ENCODE measurements around the gene KCTD11.

The KCTD11 gene

DNA sequence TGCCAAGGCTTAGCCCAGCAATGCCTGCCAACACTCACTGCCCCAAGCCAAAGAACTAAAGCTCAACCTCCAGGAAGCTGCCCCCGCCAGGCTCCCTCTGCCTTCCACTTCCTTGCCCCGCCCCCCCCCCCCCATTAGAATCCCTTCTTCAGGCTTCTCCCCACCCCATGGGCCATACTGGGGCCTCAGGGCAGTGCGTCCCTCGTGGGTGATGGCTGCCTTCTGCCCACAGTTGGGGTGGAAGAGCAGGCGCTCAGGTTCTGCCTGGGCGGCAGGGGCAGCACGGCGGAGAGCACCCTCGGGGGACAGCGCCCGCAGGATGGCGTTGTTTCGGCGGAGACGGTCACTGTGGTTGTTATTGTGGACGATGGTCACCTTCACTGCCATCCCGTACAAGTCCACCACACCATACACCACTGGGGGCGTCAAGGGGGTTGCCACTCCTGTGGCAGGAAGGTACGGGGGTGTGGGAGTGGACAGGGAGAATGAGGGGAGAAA lies 26.9 kb upstream of the KCTD11 start:
- no peak for DNase-seq (ENCODE audit: extremely low read depth, low read depth)
- TF ChIP-seq, protein P1, sequence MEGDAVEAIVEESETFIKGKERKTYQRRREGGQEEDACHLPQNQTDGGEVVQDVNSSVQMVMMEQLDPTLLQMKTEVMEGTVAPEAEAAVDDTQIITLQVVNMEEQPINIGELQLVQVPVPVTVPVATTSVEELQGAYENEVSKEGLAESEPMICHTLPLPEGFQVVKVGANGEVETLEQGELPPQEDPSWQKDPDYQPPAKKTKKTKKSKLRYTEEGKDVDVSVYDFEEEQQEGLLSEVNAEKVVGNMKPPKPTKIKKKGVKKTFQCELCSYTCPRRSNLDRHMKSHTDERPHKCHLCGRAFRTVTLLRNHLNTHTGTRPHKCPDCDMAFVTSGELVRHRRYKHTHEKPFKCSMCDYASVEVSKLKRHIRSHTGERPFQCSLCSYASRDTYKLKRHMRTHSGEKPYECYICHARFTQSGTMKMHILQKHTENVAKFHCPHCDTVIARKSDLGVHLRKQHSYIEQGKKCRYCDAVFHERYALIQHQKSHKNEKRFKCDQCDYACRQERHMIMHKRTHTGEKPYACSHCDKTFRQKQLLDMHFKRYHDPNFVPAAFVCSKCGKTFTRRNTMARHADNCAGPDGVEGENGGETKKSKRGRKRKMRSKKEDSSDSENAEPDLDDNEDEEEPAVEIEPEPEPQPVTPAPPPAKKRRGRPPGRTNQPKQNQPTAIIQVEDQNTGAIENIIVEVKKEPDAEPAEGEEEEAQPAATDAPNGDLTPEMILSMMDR (IDR thresholded peaks at IDR 0.05; ENCODE audit: low read depth, low read length): no peak

DNA sequence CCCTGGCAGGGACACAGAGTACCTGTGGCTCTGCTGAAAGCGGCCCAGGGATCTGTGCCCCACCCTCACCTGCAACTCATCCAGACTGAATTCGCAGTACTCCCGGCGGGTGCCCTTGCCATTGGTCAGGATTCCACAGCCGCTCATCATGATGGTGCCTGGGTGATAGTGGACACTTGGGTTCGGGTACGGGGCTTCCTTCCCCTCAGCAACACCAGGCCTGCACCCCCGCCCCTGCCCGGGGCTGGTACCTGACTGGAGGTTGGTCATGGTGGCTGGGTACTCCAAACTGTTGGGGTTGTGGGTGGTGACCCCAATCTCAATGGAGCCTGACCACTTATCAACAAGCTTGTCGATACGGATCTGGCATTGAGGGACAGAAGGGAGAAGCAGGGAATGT lies 25.8 kb upstream of the KCTD11 start:
- DNase-seq (ENCODE audit: extremely low read depth, low read depth): no peak
- TF ChIP-seq, protein P1 (IDR thresholded peaks at IDR 0.05; ENCODE audit: low read depth, low read length): no peak

DNA sequence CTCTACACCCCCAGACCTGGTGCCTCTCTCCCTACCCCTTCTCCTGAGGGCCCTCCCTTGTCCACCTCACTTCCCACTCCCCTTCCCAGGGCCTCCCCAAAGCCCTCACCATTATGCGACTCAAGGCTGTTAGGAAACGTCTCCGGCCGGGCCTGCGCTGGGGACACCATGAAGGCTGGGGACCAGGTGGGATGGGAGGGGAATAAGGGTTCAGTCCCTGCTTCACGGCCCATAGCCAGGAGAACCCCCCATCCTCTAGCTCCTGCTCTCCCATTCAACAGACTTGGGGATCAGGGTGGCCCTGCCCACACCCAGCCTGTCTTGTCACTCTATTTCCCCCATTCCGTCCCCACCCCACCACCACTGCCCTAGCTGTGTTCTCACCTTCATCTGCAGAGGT lies 24.9 kb upstream of the KCTD11 start:
- TF ChIP-seq, protein P1 (IDR thresholded peaks at IDR 0.05; ENCODE audit: low read depth, low read length): no peak

DNA sequence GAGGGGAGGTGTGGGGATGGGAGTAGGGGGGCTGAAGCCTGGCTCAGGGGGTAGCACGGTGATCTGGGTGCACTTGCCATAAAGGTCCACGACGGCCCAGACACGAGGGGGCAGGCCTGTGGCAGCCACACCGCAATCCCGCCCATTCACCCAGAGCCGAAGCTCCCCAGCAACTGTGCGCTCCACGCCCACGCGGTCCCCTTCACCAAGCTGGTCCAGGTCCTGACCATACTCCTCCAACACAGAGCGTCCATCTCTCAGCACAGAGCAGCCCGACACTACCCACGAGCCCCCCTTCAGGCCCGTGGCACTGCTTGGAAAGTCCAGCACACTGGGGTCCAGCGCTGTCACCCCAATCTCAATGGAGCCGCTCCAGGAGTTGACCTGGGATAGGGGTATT lies 24.5 kb upstream of the KCTD11 start:
- TF ChIP-seq, protein P1 (IDR thresholded peaks at IDR 0.05; ENCODE audit: low read depth, low read length): no peak
- DNase-seq (ENCODE audit: extremely low read depth, low read depth): no peak

More for the DNA sequence above, 24.9 kb upstream of the KCTD11 start:
- no peak for DNase-seq (ENCODE audit: extremely low read depth, low read depth)

DNA sequence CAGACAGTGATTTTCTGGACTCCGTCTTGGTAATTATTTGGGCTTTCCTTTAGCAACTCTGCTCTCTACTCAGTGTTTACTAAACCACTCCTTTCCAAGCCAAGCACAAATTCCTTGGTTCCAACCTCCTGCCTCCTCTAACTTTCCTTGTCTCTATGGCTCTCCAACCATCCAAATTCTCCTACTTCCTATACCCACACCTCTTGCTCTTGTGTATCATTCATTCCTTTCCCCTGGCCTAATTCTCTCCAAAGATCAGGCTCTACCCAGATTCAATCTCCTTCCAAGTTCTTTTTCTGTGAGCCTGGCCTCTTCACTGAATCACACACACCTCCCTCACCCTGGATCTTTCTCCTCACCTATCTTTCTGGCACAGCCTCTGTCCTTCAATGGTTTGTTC lies 24.0 kb upstream of the KCTD11 start:
- TF ChIP-seq, protein P1 (IDR thresholded peaks at IDR 0.05; ENCODE audit: low read depth, low read length): no peak
- DNase-seq (ENCODE audit: extremely low read depth, low read depth): no peak

DNA sequence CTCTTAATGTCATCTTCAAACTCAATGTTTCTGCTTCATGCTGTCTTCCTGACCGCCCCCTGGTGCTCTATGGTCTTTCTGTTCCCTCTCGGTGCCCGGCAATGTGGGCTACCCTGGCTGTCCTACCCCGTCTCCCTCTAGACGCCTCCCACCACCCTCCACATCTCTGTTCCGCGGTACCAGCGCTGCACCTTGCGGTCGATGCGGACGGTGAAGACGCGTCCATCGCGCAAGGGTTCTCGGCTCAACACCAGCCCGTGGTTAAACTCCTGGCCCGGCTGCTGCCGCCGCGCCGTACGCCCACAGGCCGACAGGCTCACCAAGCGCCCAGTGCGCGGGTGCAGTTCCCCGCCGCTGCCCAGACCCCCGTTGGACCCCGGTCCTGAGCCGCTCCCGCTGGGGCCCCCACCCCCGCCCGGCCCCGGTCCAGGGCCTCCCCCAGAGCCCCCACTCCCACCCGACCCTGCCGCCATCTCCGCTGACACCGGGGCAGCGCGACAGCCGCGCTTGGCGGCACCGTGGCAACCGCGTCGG lies 23.1 kb upstream of the KCTD11 start, which contains the start of gene NEURL4:
Gene NEURL4 (minus strand): TSS at position 496 of the 534 bp plus-strand sequence. CDS start 23 bp downstream, at position 473.
- TF ChIP-seq, protein P1 (IDR thresholded peaks at IDR 0.05; ENCODE audit: low read depth, low read length): no peak; the same call in 1 of the 2 replicates
- DNase-seq (ENCODE audit: extremely low read depth, low read depth): no peak

DNA sequence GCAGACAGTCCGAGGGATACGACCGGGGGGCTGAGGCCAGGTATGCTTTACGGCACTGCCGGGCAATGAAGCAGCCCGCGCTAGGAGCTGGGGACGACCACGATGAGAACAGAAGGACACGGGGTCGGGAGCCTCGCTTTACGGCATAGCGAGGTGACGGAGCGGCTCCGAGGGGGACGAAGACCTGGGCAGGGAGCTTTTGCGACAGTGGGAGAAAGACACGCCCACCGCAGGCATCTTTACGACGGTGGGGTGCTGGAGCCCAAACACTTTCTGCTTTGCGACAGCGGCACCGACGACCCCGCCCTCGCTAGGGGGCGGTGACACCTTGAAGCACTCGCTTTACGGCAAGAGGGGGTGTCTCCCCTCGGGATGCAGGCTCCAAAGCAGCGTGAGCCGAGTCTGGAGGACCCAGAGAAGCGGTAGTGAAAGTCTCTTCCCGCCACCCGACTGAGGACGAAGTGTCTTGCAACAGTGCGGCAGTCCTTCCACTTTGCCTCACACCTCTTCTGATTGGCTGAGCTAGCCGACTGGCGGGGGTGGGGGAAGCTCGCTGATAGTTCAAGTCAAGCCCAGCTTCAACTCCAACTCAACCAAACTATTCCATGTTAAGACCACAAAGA lies 22.5 kb upstream of the KCTD11 start:
- TF ChIP-seq, protein P1 (IDR thresholded peaks at IDR 0.05; ENCODE audit: low read depth, low read length): no peak
- DNase-seq (ENCODE audit: extremely low read depth, low read depth): peak; percentile 98

Data from AG09319 (cell line).